GM18505 (cell line): Measurements from ENCODE around the gene PHTF2.

ENCODE experiments used
- ATAC-seq: cut with Tn5 transposase; IDR thresholded peaks from one replicate; pipeline ENCODE4 v1.9.1; 2021; ENCODE audit not compliant: unreplicated experiment
- POLR2A ChIP-seq: IDR thresholded peaks from 4 replicates; pipeline ENCODE4 v1.6.1; 2011; ENCODE audit warnings: borderline replicate concordance; ENCODE audit not compliant: insufficient read depth, insufficient read length; ENCODE audit errors: extremely low read depth

PHTF2 gene

GRCh38 chr7:77895905-77896304, 97.3 kb downstream of the PHTF2 start:
- no peak for ATAC-seq
- TF ChIP-seq POLR2A: no peak

- no peak for ATAC-seq
- TF ChIP-seq POLR2A: no peak
Measured at GRCh38 chr7:77897004-77897547, 98.5 kb downstream of the PHTF2 start.

- TF ChIP-seq POLR2A: no peak
- ATAC-seq: no peak
Measured at GRCh38 chr7:77899516-77899915, 100.9 kb downstream of the PHTF2 start.

GRCh38 chr7:77903597-77903996, 105.0 kb downstream of the PHTF2 start:
- TF ChIP-seq POLR2A: no peak
- no peak for ATAC-seq

- TF ChIP-seq POLR2A: no peak
- no peak for ATAC-seq
Measured at GRCh38 chr7:77904252-77904651, 105.7 kb downstream of the PHTF2 start.

GRCh38 chr7:77907281-77907680, 108.7 kb downstream of the PHTF2 start:
- TF ChIP-seq POLR2A: no peak
- ATAC-seq: no peak

- no peak for ATAC-seq
Measured at GRCh38 chr7:77908664-77909063, 110.1 kb downstream of the PHTF2 start.

GRCh38 chr7:77910124-77910523, 111.6 kb downstream of the PHTF2 start:
- TF ChIP-seq POLR2A: no peak
- no peak for ATAC-seq

More at GRCh38 chr7:77908664-77909063, 110.1 kb downstream of the PHTF2 start:
- TF ChIP-seq POLR2A: no peak

GRCh38 chr7:77912293-77912692, 113.7 kb downstream of the PHTF2 start:
- TF ChIP-seq POLR2A: no peak
- ATAC-seq: no peak

GRCh38 chr7:77913977-77914607, 115.5 kb downstream of the PHTF2 start:
- no peak for ATAC-seq
- no peak for TF ChIP-seq POLR2A

GRCh38 chr7:77917500-77918262, 119.1 kb downstream of the PHTF2 start:
- TF ChIP-seq POLR2A: no peak
- ATAC-seq: no peak

- ATAC-seq: no peak
- no peak for TF ChIP-seq POLR2A
Measured at GRCh38 chr7:77918676-77919075, 120.1 kb downstream of the PHTF2 start.

- no peak for ATAC-seq
Measured at GRCh38 chr7:77923419-77923818, 124.8 kb downstream of the PHTF2 start.

GRCh38 chr7:77930496-77930895, 131.9 kb downstream of the PHTF2 start:
- no peak for ATAC-seq
- no peak for TF ChIP-seq POLR2A

More at GRCh38 chr7:77923419-77923818, 124.8 kb downstream of the PHTF2 start:
- no peak for TF ChIP-seq POLR2A
